ENCODE results near the gene CACNA1D. TPM values are rescaled to one million over a fixed set of nuclear protein-coding genes. Genes with fewer than 3 reads are reported as not detected.

The CACNA1D gene
- total RNA-seq, 1 donor from 2014 or later, result 0.95 TPM

DNA sequence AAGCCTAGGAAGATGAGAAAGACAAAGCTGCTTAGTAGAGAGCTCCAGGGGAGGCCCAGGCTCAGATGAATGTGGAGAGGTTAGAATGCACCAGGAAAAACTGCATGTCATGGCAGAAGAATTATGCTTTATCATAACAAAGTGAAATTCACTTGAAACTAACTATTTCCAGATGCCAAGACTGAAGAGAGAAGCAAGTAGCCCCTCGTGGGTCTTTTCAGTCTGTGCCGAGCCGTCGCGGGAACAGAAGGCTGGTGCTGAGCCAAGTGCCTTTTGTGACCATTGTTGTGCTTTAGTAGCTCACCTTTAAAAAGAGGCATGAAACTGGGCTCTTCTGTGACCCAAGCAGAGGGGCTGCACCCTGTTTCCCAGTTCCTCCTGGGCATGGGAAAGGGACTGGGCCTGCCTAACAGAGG, 278.6 kb downstream of the CACNA1D start:
- Mint-ChIP-seq H3K36me3 (ENCODE audit: low read depth) (no peaks in the 10 kb centered on the region), H3K9me3 (ENCODE audit: low read depth) (no peaks in the 10 kb centered on the region), H3K4me3 (ENCODE audit: unreplicated experiment) (no peak overlapping the region), H3K4me1 (ENCODE audit: low read depth) (peaks cover 36% of the 10 kb centered on the region), H3K27ac (ENCODE audit: unreplicated experiment) (peak overlapping the region; percentile 65), H3K27me3 (ENCODE audit: low read depth) (peaks cover 15% of the 10 kb centered on the region)
- DNase-seq (ENCODE audit: low spot score), result no peak
- TF ChIP-seq, protein P1, sequence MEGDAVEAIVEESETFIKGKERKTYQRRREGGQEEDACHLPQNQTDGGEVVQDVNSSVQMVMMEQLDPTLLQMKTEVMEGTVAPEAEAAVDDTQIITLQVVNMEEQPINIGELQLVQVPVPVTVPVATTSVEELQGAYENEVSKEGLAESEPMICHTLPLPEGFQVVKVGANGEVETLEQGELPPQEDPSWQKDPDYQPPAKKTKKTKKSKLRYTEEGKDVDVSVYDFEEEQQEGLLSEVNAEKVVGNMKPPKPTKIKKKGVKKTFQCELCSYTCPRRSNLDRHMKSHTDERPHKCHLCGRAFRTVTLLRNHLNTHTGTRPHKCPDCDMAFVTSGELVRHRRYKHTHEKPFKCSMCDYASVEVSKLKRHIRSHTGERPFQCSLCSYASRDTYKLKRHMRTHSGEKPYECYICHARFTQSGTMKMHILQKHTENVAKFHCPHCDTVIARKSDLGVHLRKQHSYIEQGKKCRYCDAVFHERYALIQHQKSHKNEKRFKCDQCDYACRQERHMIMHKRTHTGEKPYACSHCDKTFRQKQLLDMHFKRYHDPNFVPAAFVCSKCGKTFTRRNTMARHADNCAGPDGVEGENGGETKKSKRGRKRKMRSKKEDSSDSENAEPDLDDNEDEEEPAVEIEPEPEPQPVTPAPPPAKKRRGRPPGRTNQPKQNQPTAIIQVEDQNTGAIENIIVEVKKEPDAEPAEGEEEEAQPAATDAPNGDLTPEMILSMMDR (IDR thresholded peaks at IDR 0.05), result no peak

DNA sequence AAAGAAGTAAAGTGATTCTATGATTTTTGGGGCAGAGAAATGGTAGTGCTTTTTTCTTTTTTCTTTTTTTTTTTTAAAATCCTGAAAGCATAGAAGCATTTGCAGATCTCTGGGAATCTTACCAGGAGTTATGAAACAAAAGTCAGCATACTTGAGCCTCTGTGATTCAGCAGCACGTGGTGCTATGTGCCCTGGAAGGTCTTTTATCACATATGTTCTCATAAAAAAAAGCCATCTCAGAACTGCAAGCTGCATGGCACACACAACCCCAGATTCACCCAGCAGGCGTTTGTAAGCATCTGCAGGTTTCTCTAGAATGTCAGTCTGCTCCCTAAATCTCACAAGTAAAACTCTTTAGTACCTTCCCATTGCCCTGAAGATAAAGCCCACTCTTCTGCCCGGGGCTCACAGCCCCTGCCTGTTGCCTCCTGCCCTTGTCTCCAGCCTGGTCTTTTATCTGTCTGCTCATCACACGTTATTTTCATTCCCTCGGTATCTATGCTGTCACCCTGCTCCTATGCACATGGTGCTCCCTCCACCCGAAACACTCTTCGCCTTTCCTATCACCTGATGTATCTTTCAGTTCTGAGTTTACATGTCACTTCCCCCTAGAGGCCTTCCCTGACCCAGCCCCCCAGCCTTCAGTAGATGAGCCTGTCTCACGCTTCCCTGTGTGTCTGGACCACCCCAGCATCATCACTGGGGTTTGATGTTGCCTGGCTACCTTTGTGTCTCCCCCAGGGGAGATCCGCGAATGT, 279.4 kb downstream of the CACNA1D start:
- TF ChIP-seq, protein P1 (IDR thresholded peaks at IDR 0.05), result no peak
- Mint-ChIP-seq H3K36me3 (ENCODE audit: low read depth) (no peaks in the 10 kb centered on the region), H3K27me3 (ENCODE audit: low read depth) (peaks cover 13% of the 10 kb centered on the region), H3K4me1 (ENCODE audit: low read depth) (peaks cover 36% of the 10 kb centered on the region), H3K27ac (ENCODE audit: unreplicated experiment) (peak overlapping the region; percentile 65), H3K9me3 (ENCODE audit: low read depth) (no peaks in the 10 kb centered on the region), H3K4me3 (ENCODE audit: unreplicated experiment) (no peak overlapping the region)
- no peak for DNase-seq (ENCODE audit: low spot score)

DNA sequence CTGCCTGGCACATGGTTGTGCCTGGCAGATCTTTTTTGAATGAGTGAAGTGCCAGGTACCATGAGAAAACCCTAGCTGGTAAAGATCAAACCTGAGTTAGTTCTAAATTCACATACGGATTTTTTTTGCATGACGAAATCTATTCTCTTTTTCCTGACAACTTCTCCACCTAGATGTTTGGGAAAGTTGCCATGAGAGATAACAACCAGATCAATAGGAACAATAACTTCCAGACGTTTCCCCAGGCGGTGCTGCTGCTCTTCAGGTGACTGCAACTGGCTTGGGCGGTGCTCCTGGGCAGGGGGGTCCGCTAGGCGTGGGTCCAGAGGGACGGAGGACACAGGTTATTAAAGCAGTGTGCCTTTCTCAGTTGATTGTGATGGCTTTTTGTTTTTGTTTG, 280.0 kb downstream of the CACNA1D start:
- no peak overlapping the region for H3K4me3 Mint-ChIP-seq (ENCODE audit: unreplicated experiment)
- DNase-seq (ENCODE audit: low spot score), result no peak
- H3K36me3 Mint-ChIP-seq (ENCODE audit: low read depth), result no peaks in the 10 kb centered on the region
- TF ChIP-seq, protein P1 (IDR thresholded peaks at IDR 0.05), result no peak
- H3K27me3 Mint-ChIP-seq (ENCODE audit: low read depth), result peaks cover 12% of the 10 kb centered on the region
- no peaks in the 10 kb centered on the region for H3K9me3 Mint-ChIP-seq (ENCODE audit: low read depth)
- no peak overlapping the region for H3K27ac Mint-ChIP-seq (ENCODE audit: unreplicated experiment)
- peaks cover 36% of the 10 kb centered on the region for H3K4me1 Mint-ChIP-seq (ENCODE audit: low read depth)

DNA sequence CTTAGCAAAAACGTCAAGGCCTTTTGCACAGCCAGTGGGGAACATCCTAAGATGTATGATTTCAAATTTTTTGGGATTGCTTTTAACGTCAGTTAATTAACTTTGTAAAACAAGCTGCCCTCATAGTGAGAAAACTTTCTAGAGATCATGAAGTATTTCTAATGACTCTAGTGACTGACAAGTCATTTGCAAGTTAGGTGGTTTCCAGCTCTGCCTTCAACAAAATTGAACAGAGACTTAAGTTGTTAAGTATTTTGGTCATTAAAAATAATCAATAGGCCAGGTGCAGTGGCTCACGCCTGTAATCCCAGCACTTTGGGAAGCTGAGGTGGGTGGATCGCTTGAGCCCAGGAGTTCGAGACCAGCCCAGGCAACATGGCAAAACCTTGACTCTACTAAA, 280.6 kb downstream of the CACNA1D start:
- Mint-ChIP-seq H3K36me3 (ENCODE audit: low read depth) (no peaks in the 10 kb centered on the region), H3K4me1 (ENCODE audit: low read depth) (peaks cover 36% of the 10 kb centered on the region), H3K4me3 (ENCODE audit: unreplicated experiment) (no peak overlapping the region), H3K27me3 (ENCODE audit: low read depth) (peaks cover 7% of the 10 kb centered on the region), H3K27ac (ENCODE audit: unreplicated experiment) (no peak overlapping the region), H3K9me3 (ENCODE audit: low read depth) (no peaks in the 10 kb centered on the region)
- no peak for DNase-seq (ENCODE audit: low spot score)
- TF ChIP-seq, protein P1 (IDR thresholded peaks at IDR 0.05), result no peak

DNA sequence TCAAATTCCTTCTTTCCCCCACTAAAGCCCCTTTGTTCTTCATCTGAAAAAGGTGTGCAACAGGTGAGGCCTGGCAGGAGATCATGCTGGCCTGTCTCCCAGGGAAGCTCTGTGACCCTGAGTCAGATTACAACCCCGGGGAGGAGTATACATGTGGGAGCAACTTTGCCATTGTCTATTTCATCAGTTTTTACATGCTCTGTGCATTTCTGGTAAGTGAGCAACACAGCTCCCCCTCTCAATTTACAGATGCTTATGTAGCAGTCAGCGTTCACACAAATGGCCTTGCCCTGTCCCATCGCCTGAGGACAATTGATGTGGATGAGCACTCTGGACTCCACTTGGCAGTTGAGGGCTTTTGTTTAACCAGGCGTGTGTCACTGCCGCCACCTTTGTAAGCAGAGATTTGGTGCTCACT, 281.4 kb downstream of the CACNA1D start:
- DNase-seq (ENCODE audit: low spot score), result no peak
- TF ChIP-seq, protein P1 (IDR thresholded peaks at IDR 0.05), result no peak
- no peak overlapping the region for H3K27ac Mint-ChIP-seq (ENCODE audit: unreplicated experiment)
- H3K4me1 Mint-ChIP-seq (ENCODE audit: low read depth), result peaks cover 36% of the 10 kb centered on the region
- H3K36me3 Mint-ChIP-seq (ENCODE audit: low read depth), result no peaks in the 10 kb centered on the region
- H3K27me3 Mint-ChIP-seq (ENCODE audit: low read depth), result peaks cover 2% of the 10 kb centered on the region
- H3K4me3 Mint-ChIP-seq (ENCODE audit: unreplicated experiment), result no peak overlapping the region
- no peaks in the 10 kb centered on the region for H3K9me3 Mint-ChIP-seq (ENCODE audit: low read depth)
